NAMALWA (cell line): ENCODE data around the gene SF3A2.
A peak's percentile ranks its signal among the peaks of the same experiment; 100 is the strongest.

Source experiments
- DNase-seq: peaks from one replicate; pipeline ENCODE4 v3.0.0-alpha.2; 2015; ENCODE audit warnings: low spot score

The SF3A2 gene

GRCh38 chr19:2253106-2254063 is 16.8 kb downstream of the SF3A2 start:
- DNase-seq, result peak; percentile 84

GRCh38 chr19:2254064-2254872 is 17.6 kb downstream of the SF3A2 start:
- DNase-seq, result no peak

- peak; percentile 66 for DNase-seq
Observed at GRCh38 chr19:2255112-2255845, 18.7 kb downstream of the SF3A2 start.

DNA sequence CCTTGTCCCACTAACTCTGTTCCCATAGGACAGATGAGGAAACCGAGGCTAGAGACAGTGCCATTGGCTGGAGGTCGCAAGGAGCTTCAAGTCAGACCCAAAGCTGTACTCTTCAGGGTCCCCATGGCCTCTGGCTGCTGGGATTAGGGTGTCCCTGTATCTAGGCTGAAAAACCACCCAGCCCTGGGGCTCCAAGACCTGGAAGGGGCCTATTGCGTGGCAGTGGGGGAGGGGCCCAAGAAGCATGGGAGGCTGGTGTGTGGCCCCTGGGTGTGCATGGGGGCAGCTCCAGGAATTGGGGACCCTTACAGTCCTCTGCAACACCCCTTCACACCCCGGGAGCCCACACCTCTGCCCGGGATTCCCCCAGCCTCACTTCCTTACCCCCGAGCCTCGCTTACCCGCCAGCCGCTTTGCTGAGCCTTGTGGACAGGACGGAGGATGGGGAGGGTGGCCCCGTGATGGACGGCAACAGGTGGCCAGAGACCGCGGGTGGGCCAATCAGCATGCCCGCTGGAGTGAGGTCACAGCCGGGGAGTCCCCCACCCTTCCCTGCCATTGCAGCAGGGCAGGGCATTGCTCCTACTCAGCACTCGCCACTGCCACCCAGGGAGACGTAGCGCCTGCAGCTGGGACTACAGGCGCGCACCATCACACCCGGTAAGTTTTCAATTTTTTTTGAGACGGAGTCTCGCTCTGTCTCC is 19.5 kb downstream of the SF3A2 start, which contains the start of gene JSRP1:
Gene JSRP1, minus strand, starts transcription at position 436 of the 704 bp plus-strand sequence. CDS start 1,103 bp downstream, outside the sequence.
- DNase-seq, result peak; percentile 88

DNA sequence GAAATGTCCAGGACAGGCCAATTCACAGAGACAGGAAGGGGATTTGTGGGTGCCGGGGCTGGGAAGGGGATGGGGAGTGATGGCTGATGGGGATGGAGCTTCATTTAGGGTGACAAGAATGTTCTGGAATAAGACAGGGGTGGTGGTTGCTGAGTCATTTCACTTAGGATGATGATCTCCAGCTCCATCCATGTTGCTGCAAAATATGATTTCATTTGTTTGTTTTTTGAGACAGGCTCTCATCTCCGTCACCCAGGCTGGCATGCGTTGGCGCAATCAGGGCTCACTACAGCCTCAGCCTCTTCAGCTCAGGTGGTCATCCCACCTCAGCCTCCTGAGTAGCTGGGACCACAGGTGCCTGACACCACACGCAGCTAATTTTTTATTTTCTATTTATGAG is 22.7 kb downstream of the SF3A2 start:
- DNase-seq, result no peak

- DNase-seq, result peak; percentile 87
Observed at GRCh38 chr19:2260341-2260805, 23.7 kb downstream of the SF3A2 start.

- peak; percentile 75 for DNase-seq
Observed at GRCh38 chr19:2261438-2262172, 25.0 kb downstream of the SF3A2 start.

DNA sequence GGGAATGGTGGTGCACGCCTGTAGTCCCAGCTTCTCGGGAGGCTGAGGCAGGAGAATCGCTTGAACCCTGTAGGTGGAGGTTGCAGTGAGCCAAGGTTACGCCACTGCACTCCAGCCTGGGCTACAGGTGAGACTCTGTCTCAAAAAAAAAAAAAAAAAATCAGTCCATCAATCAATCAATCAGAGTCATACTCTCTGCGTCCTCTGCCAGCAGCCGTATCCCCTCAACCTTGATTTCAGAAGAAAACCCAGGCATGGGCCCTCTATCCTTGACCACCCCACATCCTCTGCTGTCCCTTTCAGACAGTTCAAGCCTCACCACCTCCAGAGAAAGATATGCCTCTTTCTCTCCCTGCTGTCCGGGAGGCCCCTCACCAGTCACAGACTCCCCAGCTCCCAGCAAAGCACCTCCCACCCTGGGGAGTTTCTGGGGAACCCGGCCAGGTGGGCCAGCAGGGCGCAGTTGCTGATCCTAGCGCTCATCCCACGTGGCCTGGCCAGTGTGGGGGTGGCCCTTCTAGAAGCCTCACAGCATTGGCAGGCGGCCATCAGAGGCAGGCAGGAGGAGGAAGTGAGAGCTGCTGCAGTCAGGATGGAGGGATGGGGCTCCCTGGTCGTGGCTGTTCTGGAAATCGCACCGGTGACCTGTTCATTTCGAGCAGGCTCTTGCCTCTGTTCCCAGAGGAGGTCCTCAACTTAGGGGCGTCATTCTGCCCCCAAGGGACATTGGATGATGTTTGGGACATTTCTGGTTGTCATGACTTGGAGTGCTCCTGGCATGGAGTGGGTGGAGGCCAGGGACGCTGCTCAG is 29.8 kb downstream of the SF3A2 start:
- peak; percentile 83 for DNase-seq

DNA sequence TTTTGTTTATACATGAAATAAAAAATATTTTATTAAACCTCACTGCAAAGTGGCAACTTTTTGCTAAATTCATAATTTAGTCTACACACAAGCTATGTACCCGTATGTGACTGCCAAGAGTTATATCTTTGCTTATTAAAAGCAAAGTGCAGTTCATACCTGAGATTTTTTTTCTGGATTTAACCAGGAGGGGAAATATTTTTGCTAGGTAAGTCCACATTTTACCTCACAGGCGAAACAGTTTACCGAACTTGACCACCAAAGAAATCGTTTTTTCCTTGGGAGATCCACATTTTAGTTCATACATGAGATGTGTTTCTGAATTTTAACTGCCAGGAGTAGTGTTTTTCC is 31.8 kb downstream of the SF3A2 start:
- no peak for DNase-seq

GRCh38 chr19:2268861-2269243 is 32.2 kb downstream of the SF3A2 start:
- no peak for DNase-seq

DNA sequence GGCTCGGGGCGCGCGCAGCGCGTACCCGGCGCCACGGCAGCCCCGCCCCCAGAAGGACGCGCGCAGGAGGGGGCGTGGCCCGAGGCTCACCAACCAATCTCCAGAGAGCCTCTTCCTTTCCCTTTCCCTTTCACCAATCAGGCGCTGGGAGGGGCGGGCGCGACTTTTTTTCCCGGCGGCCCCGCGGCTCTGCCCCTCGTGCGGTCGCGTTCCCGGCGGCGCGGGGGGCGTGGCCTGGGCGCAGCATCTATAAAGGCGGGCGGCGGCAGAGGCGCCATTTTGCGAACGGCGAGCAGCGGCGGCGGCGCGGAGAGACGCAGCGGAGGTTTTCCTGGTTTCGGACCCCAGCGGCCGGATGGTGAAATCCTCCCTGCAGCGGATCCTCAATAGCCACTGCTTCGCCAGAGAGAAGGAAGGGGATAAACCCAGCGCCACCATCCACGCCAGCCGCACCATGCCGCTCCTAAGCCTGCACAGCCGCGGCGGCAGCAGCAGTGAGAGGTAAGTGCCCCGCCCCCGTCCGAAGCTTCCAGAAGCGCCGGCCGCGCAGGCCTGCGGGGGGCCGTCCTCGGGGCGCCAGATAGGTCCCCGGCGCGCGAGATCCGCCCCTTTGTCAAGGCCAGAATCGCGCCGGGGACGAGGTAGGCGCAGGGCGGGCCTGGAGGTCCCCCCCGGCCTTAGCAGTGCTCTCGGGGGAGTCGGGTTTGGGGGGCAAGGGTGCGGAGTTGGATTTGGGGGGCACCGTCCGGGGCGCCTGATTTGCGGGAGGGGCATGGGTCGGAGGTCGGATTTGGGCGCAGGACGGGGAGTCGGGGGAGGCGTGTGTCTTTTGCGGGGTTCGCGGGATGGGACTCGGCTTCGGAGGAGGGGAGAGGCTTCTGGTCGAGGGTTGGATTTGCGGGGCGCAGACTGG is 32.9 kb downstream of the SF3A2 start:
- peak; percentile 96 for DNase-seq

DNA sequence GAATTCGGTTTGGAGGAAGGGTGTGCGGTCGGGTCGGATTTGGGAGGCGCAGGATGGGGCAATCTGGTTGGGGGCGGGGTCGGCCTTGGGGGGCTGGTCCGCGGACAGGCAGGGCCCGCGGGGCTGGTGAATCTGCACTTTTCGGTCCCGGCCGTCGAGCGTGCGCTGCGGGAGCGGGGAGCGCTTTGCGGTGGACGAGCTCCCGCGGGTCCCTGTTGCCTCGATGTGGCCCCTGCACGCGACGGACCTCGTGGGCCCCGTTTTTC is 33.5 kb downstream of the SF3A2 start:
- peak; percentile 29 for DNase-seq

DNA sequence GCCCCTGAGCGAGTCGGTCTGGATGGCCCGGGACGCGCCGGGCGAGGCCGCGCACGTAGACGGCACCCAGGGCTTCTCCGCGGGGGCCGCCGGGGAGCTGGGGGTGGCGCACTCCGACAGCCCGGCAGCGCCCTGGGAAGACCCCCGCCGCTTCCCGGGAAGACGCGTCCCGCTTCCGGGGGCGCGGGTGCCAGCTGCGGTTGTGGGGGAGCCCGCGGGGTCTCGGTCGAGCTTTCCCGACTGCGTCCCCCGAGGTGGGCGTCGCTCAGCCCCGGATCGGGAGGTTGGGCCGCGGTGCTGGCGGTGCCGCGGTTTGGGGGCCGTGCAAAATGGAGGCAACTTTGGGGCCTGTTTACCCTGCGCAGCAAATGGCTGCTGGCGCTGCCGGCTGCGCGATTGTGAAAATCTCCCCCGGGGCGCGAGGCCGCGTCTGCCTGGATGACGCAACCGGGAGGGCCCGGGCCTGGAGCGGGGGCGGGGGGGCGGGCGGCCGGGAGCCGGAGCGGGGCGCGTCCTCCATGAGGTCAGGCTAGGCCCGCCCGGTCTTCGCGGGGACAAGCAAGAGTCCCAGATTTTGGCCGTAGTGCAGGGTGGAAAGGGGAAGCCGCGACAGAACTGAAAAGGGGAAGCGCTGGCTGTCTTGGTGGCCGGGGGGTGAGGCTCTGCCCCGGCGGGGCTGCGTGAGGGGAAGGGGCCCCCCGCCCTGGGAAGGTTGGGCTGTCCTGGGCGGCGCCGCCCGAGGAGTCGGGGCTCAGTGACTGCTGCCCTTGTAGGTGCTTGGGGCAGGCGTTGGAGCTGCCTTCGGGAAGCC is 34.0 kb downstream of the SF3A2 start:
- DNase-seq, result peak; percentile 78

GRCh38 chr19:2271234-2272103 is 34.8 kb downstream of the SF3A2 start:
- no peak for DNase-seq

GRCh38 chr19:2273356-2274184 is 36.9 kb downstream of the SF3A2 start:
- DNase-seq, result peak; percentile 94

- no peak for DNase-seq
Observed at GRCh38 chr19:2274185-2274711, 37.6 kb downstream of the SF3A2 start.
